ENCODE results near the gene MIDN.

Gene MIDN

GRCh38 chr19:1231729-1232637 is 16.4 kb upstream of the MIDN start:
- no peaks in the 10 kb centered on the region for H4K20me1 ChIP-seq (ENCODE audit: insufficient read depth, low read length)
- no peak overlapping the region for H2AFZ ChIP-seq (ENCODE audit: low read length)
- H3K36me3 ChIP-seq (ENCODE audit: insufficient read depth, low read length): peaks cover 7% of the 10 kb centered on the region
- peaks cover 1% of the 10 kb centered on the region for H3K4me1 ChIP-seq (ENCODE audit: insufficient read depth, low read length, severe bottlenecking)
- no peaks in the 10 kb centered on the region for H3K9me3 ChIP-seq (ENCODE audit: low read length)
- peaks cover 6% of the 10 kb centered on the region; the same call in 1 of the 2 replicates for H3K27me3 ChIP-seq (ENCODE audit: insufficient read depth, low read length)
- H3K4me3 ChIP-seq (ENCODE audit: low read depth, low read length, poor library complexity, severe bottlenecking): no peak overlapping the region
- TF ChIP-seq CTCF (IDR thresholded peaks at IDR 0.05; ENCODE audit: low read length): no peak
- no peak for TF ChIP-seq EZH2 (IDR thresholded peaks at IDR 0.05; ENCODE audit: borderline replicate concordance, low read length)
- no peak overlapping the region for H3K4me2 ChIP-seq (ENCODE audit: low read length)
- no peak overlapping the region for H3K9ac ChIP-seq (ENCODE audit: low read length)
- H3K27ac ChIP-seq (ENCODE audit: low read depth, low read length, poor library complexity, severe bottlenecking): no peak overlapping the region
- H3K9me2 ChIP-seq (ENCODE audit: low read depth, low read length): no peaks in the 10 kb centered on the region
- H3F3A ChIP-seq (ENCODE audit: insufficient read depth, low read length): no peaks in the 10 kb centered on the region
- no peaks in the 10 kb centered on the region for H3K79me2 ChIP-seq (ENCODE audit: insufficient read depth, low read length)

- Histone ChIP-seq H3K36me3 (ENCODE audit: insufficient read depth, low read length) (peaks cover 2% of the 10 kb centered on the region), H3K9me2 (ENCODE audit: low read depth, low read length) (no peaks in the 10 kb centered on the region), H3K27me3 (ENCODE audit: insufficient read depth, low read length) (peaks cover 6% of the 10 kb centered on the region; the same call in 1 of the 2 replicates), H2AFZ (ENCODE audit: low read length) (no peak overlapping the region), H3K9me3 (ENCODE audit: low read length) (no peaks in the 10 kb centered on the region), H3K9ac (ENCODE audit: low read length) (no peak overlapping the region), H3K27ac (ENCODE audit: low read depth, low read length, poor library complexity, severe bottlenecking) (no peak overlapping the region), H3K4me3 (ENCODE audit: low read depth, low read length, poor library complexity, severe bottlenecking) (no peak overlapping the region), H3K79me2 (ENCODE audit: insufficient read depth, low read length) (no peaks in the 10 kb centered on the region), H3K4me2 (ENCODE audit: low read length) (no peak overlapping the region), H3K4me1 (ENCODE audit: insufficient read depth, low read length, severe bottlenecking) (peaks cover 2% of the 10 kb centered on the region), H3F3A (ENCODE audit: insufficient read depth, low read length) (no peaks in the 10 kb centered on the region), H4K20me1 (ENCODE audit: insufficient read depth, low read length) (no peaks in the 10 kb centered on the region)
- TF ChIP-seq EZH2 (IDR thresholded peaks at IDR 0.05; ENCODE audit: borderline replicate concordance, low read length) (no peak), CTCF (IDR thresholded peaks at IDR 0.05; ENCODE audit: low read length) (no peak)
Observed at GRCh38 chr19:1232652-1233072, 15.7 kb upstream of the MIDN start.

GRCh38 chr19:1233115-1233667 is 15.2 kb upstream of the MIDN start:
- no peak overlapping the region for H3K27ac ChIP-seq (ENCODE audit: low read depth, low read length, poor library complexity, severe bottlenecking)
- H3K79me2 ChIP-seq (ENCODE audit: insufficient read depth, low read length): no peaks in the 10 kb centered on the region
- TF ChIP-seq EZH2 (IDR thresholded peaks at IDR 0.05; ENCODE audit: borderline replicate concordance, low read length): no peak
- TF ChIP-seq CTCF (IDR thresholded peaks at IDR 0.05; ENCODE audit: low read length): no peak

More at GRCh38 chr19:1233115-1233667, 15.2 kb upstream of the MIDN start:
- H3K9me3 ChIP-seq (ENCODE audit: low read length): no peaks in the 10 kb centered on the region
- no peaks in the 10 kb centered on the region for H3F3A ChIP-seq (ENCODE audit: insufficient read depth, low read length)
- H3K4me1 ChIP-seq (ENCODE audit: insufficient read depth, low read length, severe bottlenecking): peaks cover 5% of the 10 kb centered on the region
- no peak overlapping the region for H3K9ac ChIP-seq (ENCODE audit: low read length)
- no peak overlapping the region for H2AFZ ChIP-seq (ENCODE audit: low read length)
- H3K27me3 ChIP-seq (ENCODE audit: insufficient read depth, low read length): peaks cover 6% of the 10 kb centered on the region; the same call in 1 of the 2 replicates
- H3K4me3 ChIP-seq (ENCODE audit: low read depth, low read length, poor library complexity, severe bottlenecking): no peak overlapping the region
- H3K36me3 ChIP-seq (ENCODE audit: insufficient read depth, low read length): no peaks in the 10 kb centered on the region
- H3K9me2 ChIP-seq (ENCODE audit: low read depth, low read length): no peaks in the 10 kb centered on the region
- no peaks in the 10 kb centered on the region for H4K20me1 ChIP-seq (ENCODE audit: insufficient read depth, low read length)
- no peak overlapping the region for H3K4me2 ChIP-seq (ENCODE audit: low read length)
